HG03066 (cell line): Measurements from ENCODE around the gene RPTOR.
"Not testable (repeated sequence)": the region's sequence is repeated elsewhere in the genome, so short reads cannot be mapped to it uniquely, and the experiment has no call there.

Experiments
- ATAC-seq: cut with Tn5 transposase; IDR thresholded peaks from one replicate; pipeline ENCODE4 v1.9.1; 2021; ENCODE audit warnings: low read depth; ENCODE audit not compliant: unreplicated experiment

Gene RPTOR

GRCh38 chr17:80683625-80684104 lies 139.0 kb downstream of the RPTOR start:
- no peak for ATAC-seq

DNA sequence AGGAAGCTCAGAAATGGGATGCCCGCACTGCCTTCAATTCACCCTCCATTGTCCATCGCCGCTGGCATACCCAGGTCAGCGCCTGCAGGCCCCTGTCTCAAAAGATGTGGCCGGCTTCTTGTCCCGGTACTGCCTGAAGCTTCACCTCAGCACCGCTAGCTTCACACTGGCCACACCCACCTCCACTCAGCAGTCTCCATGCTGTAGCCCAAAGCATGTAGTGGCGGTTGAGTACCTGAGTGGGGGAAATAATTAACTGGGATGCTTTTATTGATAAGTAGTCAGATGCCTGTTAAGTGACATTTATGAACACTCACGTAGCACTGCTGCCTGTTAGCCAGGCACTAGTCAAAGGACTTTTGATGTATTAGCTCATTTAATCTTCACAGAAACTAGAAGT lies 143.2 kb downstream of the RPTOR start:
- ATAC-seq = no peak

DNA sequence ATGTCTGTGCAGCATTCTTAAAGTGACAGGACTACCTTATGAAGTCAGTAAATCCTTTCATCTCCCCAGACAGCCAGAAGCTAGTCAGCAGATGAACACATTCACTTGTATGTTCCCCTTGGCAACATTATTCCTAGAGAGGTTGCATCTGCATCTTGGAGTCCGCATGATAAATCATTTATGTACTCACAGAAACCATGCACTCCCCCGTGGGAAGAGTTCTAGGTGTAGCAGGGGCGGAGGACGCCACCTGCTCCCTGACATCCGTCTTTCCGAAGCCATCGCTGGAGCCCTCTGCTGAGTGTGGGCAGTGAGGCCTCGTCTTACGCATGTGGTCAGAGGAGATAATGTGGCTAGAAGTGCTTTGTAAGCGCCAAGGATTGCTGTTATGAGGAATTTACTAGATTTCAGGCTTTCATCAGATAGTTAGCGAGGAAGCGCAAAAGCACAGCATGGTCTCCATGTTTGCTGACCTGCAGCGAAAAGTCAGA lies 144.5 kb downstream of the RPTOR start:
- ATAC-seq = no peak

GRCh38 chr17:80691784-80692183 lies 147.1 kb downstream of the RPTOR start:
- ATAC-seq = no peak

- ATAC-seq = no peak
These were observed 148.4 kb downstream of the RPTOR start for GRCh38 chr17:80692931-80693467.

GRCh38 chr17:80693511-80693910 lies 148.9 kb downstream of the RPTOR start:
- ATAC-seq = no peak

GRCh38 chr17:80694085-80694991 lies 149.7 kb downstream of the RPTOR start:
- ATAC-seq = no peak

DNA sequence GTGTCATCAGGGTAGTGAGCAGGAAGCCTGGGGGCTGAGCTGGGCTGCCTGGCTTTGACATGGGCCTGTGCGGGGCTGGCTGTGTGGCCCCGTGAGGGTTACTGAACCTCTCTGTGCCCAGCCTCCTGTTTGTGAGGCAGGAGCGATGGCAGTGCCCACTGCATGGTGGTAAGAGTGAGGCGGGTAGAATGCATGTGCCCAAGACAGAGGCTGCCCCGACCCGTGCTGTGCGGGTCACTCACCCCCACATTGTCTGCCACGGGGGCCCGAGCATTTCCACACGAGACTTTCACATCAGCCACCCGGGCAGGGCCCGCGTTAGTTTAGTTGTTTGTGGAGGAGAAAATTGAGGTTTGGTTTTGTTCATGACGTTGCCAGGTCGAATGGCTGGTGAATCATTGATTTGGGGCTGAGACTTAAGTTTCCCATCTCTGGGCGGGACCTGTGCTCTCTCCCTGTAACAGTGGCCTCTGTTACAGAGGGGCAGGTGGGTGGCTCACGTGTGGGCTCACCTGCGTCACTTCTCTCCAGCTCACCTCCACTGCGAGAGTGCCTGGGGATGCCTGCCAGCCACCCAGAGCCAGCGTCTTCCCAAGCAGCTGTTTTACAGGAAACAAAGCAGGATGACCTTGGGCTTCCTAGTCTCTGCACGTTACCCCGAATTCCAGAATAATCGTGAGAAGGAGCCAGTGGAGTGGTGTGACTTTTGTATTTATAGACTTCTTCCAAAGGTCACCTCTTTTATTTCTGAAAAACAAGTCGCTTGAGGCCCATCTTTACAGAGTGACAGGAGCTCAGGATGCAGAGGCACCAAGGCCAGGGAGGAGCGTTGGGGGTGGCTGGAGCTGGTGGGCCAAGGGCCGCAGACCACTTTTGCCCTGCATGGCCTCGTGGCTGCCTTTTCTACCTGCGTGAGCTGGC lies 150.6 kb downstream of the RPTOR start:
- no peak for ATAC-seq

DNA sequence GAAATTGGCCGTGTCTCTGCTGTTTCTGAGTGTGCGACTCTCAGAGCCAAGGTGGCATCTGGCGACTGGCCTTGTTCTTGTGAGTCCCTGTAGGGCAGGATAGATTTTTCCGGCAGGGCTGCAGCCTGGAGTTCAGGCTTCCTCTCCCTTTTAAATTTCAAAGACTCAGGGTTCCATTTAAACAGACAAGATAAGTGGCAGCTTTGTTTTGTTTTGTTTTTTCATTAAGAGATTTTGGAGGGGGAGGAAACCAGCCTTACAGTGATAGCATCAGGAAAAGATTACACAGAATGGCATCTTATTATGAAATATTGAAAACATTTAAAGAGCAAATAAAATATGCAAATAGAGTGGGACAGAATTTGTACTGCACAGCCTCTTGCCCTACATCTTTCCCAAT lies 151.3 kb downstream of the RPTOR start:
- ATAC-seq = no peak

DNA sequence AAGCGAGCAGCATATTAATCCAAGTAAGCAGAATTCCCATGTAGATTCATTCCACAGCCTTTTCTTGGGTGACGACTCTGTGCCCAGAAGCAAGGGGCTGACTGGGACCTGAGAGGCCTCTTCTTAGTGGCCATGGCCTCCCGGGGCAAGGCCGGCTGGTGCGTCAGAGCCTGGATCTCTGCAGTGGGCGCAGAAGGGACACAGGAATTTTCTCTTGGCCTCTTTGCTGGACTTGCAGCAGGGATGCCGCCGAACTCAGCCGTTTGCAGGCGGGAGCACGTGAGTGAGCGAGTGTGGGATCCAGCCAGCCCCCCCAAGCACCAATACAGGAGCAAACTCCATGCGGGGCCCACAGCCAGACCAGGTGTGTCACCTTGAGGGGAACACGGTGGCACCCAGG lies 151.8 kb downstream of the RPTOR start:
- ATAC-seq = no peak

DNA sequence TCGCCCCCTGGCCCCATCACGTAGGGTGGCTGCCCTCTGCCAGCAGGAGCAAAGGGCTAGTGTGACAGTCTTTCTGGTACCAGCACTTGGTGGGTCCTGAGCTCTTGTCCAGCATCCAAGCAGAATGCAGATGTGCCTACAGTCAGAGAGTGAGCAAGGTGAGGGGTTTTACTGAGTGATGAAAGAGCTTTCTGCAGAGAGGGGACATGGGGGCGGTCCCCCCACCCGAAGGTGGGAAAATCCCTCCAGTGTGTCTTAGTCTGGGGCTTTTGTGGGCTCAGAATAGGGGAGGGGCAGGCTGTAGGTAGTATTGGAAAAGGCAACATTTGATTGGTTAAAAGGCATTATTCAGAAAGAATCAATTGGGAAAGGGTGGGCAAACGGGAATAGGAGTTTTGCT lies 152.3 kb downstream of the RPTOR start:
- ATAC-seq = no peak

DNA sequence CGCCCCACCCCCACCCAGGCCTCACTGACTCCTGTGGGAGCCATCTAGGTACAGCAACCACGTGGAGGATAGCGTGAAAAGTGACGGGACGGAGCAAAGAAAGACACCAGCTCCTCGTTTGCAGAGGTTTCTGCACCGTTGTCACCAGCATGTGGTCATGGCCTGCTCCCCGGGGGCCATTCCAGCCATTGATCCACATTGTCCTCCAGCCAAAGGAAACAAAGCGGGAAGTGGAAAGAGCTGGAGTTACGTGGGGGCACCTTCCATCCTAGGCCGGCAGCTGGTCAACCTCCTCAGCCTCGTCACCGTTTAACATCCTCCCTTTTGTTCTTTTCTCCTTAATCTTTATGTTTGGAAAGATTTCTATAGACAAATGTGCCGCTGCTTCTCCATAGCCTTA lies 153.7 kb downstream of the RPTOR start:
- ATAC-seq = no peak

GRCh38 chr17:80699205-80699604 lies 154.6 kb downstream of the RPTOR start:
- ATAC-seq = not testable (repeated sequence)

- ATAC-seq = no peak
These were observed 157.1 kb downstream of the RPTOR start for GRCh38 chr17:80701730-80702129.

DNA sequence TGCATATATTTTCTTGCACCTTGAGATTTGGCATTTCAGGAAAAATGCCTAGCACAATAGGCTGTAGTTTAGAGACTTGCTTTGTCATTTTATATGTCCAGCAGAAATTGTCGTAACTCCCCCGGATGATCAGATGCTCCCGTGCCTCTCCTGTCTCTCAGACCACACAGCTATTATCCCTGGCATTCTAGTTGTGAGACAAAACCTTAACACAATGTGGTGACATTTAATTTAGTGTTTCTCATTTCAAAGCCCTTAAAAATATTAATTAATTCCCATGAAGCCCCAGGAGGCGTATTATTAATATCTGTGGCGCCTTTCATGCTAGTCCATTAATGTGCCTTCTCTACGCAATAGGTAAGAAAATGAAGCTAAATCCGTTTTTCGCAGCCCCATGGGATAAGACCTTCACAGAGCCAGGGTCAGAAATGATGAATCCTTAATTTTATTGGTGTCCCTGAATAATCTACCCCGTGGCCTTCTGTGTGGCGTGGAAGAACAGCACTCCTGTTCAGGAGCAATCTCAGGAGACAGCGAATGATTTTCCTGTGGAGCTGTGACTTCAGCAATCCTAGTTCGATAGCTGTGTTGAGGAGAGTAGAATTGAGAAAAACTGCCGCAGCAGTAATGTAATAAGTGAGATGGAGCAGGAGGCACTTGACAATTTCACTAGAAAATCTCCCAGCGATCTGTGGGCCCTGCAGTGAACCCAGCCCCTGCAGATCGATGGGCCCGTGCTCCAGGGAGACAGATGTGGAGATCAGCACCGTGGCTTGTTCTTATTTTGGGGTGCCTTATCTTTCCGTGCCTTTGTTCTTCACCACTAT lies 157.9 kb downstream of the RPTOR start:
- no peak for ATAC-seq

GRCh38 chr17:80703142-80703478 lies 158.5 kb downstream of the RPTOR start:
- ATAC-seq = no peak

DNA sequence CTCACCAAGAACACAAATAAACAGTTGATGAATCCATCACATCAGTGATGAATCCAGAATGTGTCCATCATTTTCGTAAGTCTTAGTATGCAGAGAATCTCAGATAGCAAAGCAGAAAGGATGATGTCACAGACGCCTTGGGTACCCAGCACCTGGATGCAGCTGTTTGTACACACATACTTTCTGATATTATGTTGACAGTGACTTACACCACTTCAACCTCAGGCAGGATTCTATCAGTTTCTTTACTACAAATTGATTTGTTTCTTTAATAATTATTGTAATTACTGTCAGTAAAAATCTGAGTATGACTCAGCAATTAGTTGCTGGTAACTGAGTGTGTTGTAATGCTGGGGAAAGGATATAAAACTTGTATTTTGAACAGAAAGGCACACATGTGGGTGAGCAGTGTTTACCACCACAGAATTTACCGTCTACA lies 159.8 kb downstream of the RPTOR start:
- no peak for ATAC-seq

- ATAC-seq = no peak
These were observed 160.3 kb downstream of the RPTOR start for GRCh38 chr17:80704894-80705293.

DNA sequence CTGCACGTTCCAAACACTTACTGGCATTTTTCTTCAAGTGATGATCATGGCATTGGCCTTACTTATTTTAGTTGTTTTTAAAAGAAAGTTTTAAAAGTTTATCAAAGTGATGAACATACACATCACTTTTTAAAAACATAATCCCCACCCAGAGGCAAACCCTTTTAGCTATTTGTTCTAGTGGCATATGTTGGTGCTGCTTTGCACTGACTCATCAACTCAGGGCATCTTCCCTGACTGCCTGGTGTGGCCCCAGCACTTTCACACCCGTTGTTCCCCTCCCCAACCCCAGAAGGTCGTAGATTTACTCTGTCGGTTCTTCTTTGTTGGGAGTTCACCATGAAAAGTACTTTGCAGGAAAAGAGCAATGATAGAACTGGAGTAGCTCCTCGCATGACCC lies 161.3 kb downstream of the RPTOR start:
- no peak for ATAC-seq

DNA sequence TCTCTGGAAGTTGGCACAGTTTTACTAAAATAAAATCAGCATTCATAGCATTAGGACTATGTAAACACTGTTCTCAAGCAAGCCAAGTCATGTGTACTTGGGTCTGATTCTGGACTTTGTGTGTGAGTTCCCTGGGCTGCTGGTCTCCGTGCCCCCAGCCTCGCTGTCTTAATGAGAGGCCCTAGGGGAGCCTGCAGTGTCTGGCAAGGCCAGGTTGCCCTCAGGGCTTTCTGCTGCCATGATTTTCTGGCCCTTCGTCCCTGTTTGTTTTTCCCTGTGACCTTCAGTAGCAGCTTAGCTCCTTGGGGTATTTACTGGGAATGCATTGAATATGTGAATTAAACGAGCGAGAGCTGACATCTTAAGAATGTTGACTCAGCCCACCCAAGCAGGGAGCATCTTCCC lies 161.8 kb downstream of the RPTOR start:
- ATAC-seq = no peak
